K562 (cell line): ENCODE results near the gene MBOAT2. TPM values are rescaled to one million over a fixed set of nuclear protein-coding genes. Genes with fewer than 3 reads are reported as not detected.

ENCODE experiments used
- ATAC-seq: fragments of 200-7000 bp; cut with Tn5 transposase; 3 replicates; pipeline ENCODE4 v1.9.1; 2020; ENCODE audit warnings: moderate library complexity
- BruUV-seq: library from RNA; stranded (reverse); fragments of 400-500 nt; replicated peaks from 2 replicates; lab custom pipeline; 2021; lab: Mats Ljungman, UMichigan
- CTCF ChIA-PET: fragments of 300-600 bp; formaldehyde crosslinking; extraction: SDS; loops from one replicate; lab custom pipeline; 2021; ENCODE audit warnings: low intra/inter-chr PET ratio; lab: Yijun Ruan, JAX
- POLR2A ChIA-PET: fragments of 300-600, 350-650 bp; sonication (Branson Sonifier 250); formaldehyde crosslinking; extraction: SDS; loops from one replicate; lab custom pipeline; 2021; ENCODE audit warnings: antibody characterized with exemption, inconsistent platforms; lab: Yijun Ruan, JAX
- DNase-seq, 4 experiments: peaks; one replicate each; pipeline versions ENCODE4 v3.0.0 to v3.0.0-alpha.2; 2011 to 2018; ENCODE audit warnings: low spot score in 3 of 4, mixed read lengths in 3 of 4; ENCODE audit errors: extremely low read depth in 1 of 4
- FAIRE-seq: peaks from 2 replicates; lab custom pipeline; 2011; peaks lifted over from hg19 to GRCh38; lab: Jason Lieb, UNC
- H2AFZ ChIP-seq: 2 replicates; pipeline ENCODE4 v1.6.0; 2011; ENCODE audit warnings: low read depth, low read length, control low read depth, inconsistent platforms
- H3K27ac ChIP-seq: fragments of 200-600 bp; 3 replicates; pipeline ENCODE4 v1.8.0; 2011; ENCODE audit warnings: low read depth, mild to moderate bottlenecking, control low read depth, inconsistent platforms, low read length, moderate library complexity, mixed read lengths; ENCODE audit errors: extremely low read depth
- H3K27me3 ChIP-seq, 2 experiments: fragments of 300-600 bp in 1 of 2; 2 replicates in 1 of 2; 3 replicates in 1 of 2; pipeline versions ENCODE4 v1.6.0 to v1.8.0; 2011; ENCODE audit warnings: inconsistent platforms in 2 of 2, low read length in 2 of 2, mild to moderate bottlenecking in 1 of 2, mixed read lengths in 1 of 2, moderate library complexity in 1 of 2; ENCODE audit not compliant: control insufficient read depth in 2 of 2, insufficient read depth in 2 of 2
- H3K36me3 ChIP-seq: fragments of 300-600 bp; 3 replicates; pipeline ENCODE4 v1.8.0; 2011; ENCODE audit warnings: mild to moderate bottlenecking, low read length, inconsistent platforms; ENCODE audit not compliant: control insufficient read depth, insufficient read depth
- H3K4me1 ChIP-seq, 2 experiments: fragments of 200-600 bp in 1 of 2; replicated peaks in 1 of 2; 2 replicates in 1 of 2; 3 replicates in 1 of 2; pipeline versions ENCODE4 v1.5.1 to v1.8.0; 2011; ENCODE audit warnings: inconsistent platforms in 2 of 2, low read length in 2 of 2, mild to moderate bottlenecking in 1 of 2, mixed read lengths in 1 of 2, moderate library complexity in 1 of 2; ENCODE audit not compliant: control insufficient read depth in 2 of 2, insufficient read depth in 2 of 2
- H3K4me2 ChIP-seq: 2 replicates; pipeline ENCODE4 v1.6.1; 2011; ENCODE audit warnings: low read length, control low read depth, inconsistent platforms, mixed read lengths; ENCODE audit not compliant: insufficient read depth
- H3K4me3 ChIP-seq: fragments of 200-600 bp; sonication (generic), shearing (Covaris generic); 2 replicates; pipeline ENCODE4 v1.5.1; 2016; ENCODE audit warnings: control low read depth, inconsistent platforms
- H3K79me2 ChIP-seq: fragments of 200-600 bp; 3 replicates; pipeline ENCODE4 v1.8.0; 2011; ENCODE audit warnings: low read length, inconsistent platforms; ENCODE audit not compliant: control insufficient read depth, insufficient read depth
- H3K9ac ChIP-seq, 2 experiments: 2 replicates each; pipeline versions ENCODE4 v1.6.0 to v1.6.1; 2011; ENCODE audit warnings: low read depth in 2 of 2, low read length in 2 of 2, control low read depth in 1 of 2, inconsistent platforms in 1 of 2, mild to moderate bottlenecking in 1 of 2, mixed read lengths in 1 of 2; ENCODE audit not compliant: insufficient read depth in 1 of 2
- H3K9me1 ChIP-seq: one replicate; pipeline ENCODE4 v1.6.0; 2011; ENCODE audit warnings: inconsistent platforms, mild to moderate bottlenecking, low read length, moderate library complexity; ENCODE audit not compliant: control insufficient read depth, insufficient read depth
- H3K9me3 ChIP-seq: replicated peaks from 2 replicates; pipeline ENCODE4 v1.5.1; 2011; ENCODE audit warnings: low read depth, low read length, inconsistent platforms; ENCODE audit not compliant: control insufficient read depth, insufficient read depth
- H4K20me1 ChIP-seq: replicated peaks from 2 replicates; pipeline ENCODE4 v1.6.1; 2011; ENCODE audit warnings: low read length, inconsistent platforms, mixed read lengths; ENCODE audit not compliant: control insufficient read depth, insufficient read depth
- EGR1 ChIP-seq: fragments of 450-650 bp; conservative IDR thresholded peaks from 2 replicates; pipeline ENCODE4 v1.6.1; 2017; ENCODE audit warnings: mild to moderate bottlenecking
- FUS ChIP-seq: fragments of 200-400 bp; formaldehyde crosslinking; optimal IDR thresholded peaks from 2 replicates; pipeline ENCODE3; 2017; ENCODE audit warnings: low read depth, low read length
- GTF3C2 ChIP-seq: IDR thresholded peaks from 3 replicates; pipeline ENCODE4 v1.6.1; 2011; ENCODE audit warnings: borderline replicate concordance, mild to moderate bottlenecking, moderate library complexity; ENCODE audit not compliant: insufficient read length; ENCODE audit errors: extremely low read depth
- KDM1A ChIP-seq, 2 experiments: fragments of 450-650 bp; IDR thresholded peaks; 2 replicates each; pipeline ENCODE4 v1.6.1; 2016; ENCODE audit warnings: mild to moderate bottlenecking in 2 of 2
- KLF13 ChIP-seq: fragments of 450-650 bp; IDR thresholded peaks from 2 replicates; pipeline ENCODE4 v1.6.1; 2016; ENCODE audit warnings: missing genetic modification characterization, low read depth, mild to moderate bottlenecking, missing compliant biosample characterization, moderate library complexity, borderline replicate concordance
- POLR3G ChIP-seq: IDR thresholded peaks from 2 replicates; pipeline ENCODE4 v1.6.1; 2011; ENCODE audit not compliant: insufficient read length, insufficient replicate concordance; ENCODE audit errors: extremely low read depth
- PPARD ChIP-seq: fragments of 250-450 bp; sonication (Bioruptor Pico); IDR thresholded peaks from 2 replicates; pipeline ENCODE4 v1.8.0; 2022; ENCODE audit warnings: inconsistent platforms, mild to moderate bottlenecking, moderate library complexity
- PTBP1 ChIP-seq: fragments of 200-400 bp; formaldehyde crosslinking; IDR thresholded peaks from 2 replicates; pipeline ENCODE4 v1.6.1; 2017; ENCODE audit warnings: low read depth, low read length
- RFX1 ChIP-seq: fragments of 450-650 bp; IDR thresholded peaks from 2 replicates; pipeline ENCODE4 v1.6.1; 2016; ENCODE audit warnings: mild to moderate bottlenecking, moderate library complexity
- STAT5B ChIP-seq: fragments of 250-450 bp; sonication (Bioruptor Pico); IDR thresholded peaks from 2 replicates; pipeline ENCODE4 v1.8.0; 2021; ENCODE audit warnings: mild to moderate bottlenecking, inconsistent platforms
- TFE3 ChIP-seq: fragments of 450-650 bp; formaldehyde crosslinking; IDR thresholded peaks from 2 replicates; pipeline ENCODE4 v1.4.0; 2020; ENCODE audit warnings: mild to moderate bottlenecking, mixed read lengths
- TGIF2 ChIP-seq: sonication (generic); formaldehyde crosslinking; IDR thresholded peaks from 2 replicates; pipeline ENCODE4 v1.8.1; 2022; ENCODE audit warnings: mild to moderate bottlenecking, missing genetic modification reagents, moderate library complexity
- TOE1 ChIP-seq, 2 experiments: fragments of 450-650 bp in 1 of 2; sonication (generic) in 1 of 2; formaldehyde crosslinking in 1 of 2; IDR thresholded peaks; 2 replicates each; pipeline versions ENCODE4 v1.7.1 to v1.8.0; 2016 to 2022; ENCODE audit warnings: borderline replicate concordance in 2 of 2, mild to moderate bottlenecking in 2 of 2, antibody characterized with exemption in 1 of 2, inconsistent platforms in 1 of 2, low read depth in 1 of 2, missing genetic modification reagents in 1 of 2, moderate library complexity in 1 of 2
- ZNF778 ChIP-seq: fragments of 450-650 bp; formaldehyde crosslinking; IDR thresholded peaks from 2 replicates; pipeline ENCODE4 v1.4.0; 2020; ENCODE audit warnings: mild to moderate bottlenecking, moderate library complexity
- WGBS: fragments of 100-300 bp; shearing (Covaris generic); methylation state at CpG from one replicate; pipeline ENCODE4 v1.1.6; 2016; ENCODE audit warnings: low coverage, mixed read lengths; ENCODE audit not compliant: insufficient coverage; ENCODE audit errors: missing lambda C conversion rate; 5-methylcytosine and 5-hydroxymethylcytosine counted together
- in situ Hi-C: fragments of 300-500 bp; cut with MboI; formaldehyde crosslinking; loops from 4 replicates; pipeline ENCODE4 v1.15.0; 2018; ENCODE audit warnings: inconsistent platforms, mixed read lengths
- intact Hi-C: fragments of 100-400 bp; cut with micrococcal nuclease; formaldehyde crosslinking; loops from 2 replicates; pipeline ENCODE4 v1.14.2; 2022
- polyA plus RNA-seq, 8 experiments: library from polyadenylated mRNA; depleted of rRNA in 4 of 8; stranded (reverse) in 5 of 8; unstranded in 3 of 8; fragments of >200 nt; fragmentation: Nextera tagmentation in 2 of 8; fragmentation: Illumina TruSeq in 1 of 8; extraction: Ambion mirVana in 2 of 8; extraction: Trizol in 1 of 8; gene quantifications; 2 replicates each; pipeline versions ENCODE4 v1.2.1 to v1.2.3, GENCODE V29; 2011 to 2014; ENCODE audit warnings: inconsistent platforms in 1 of 8, missing spikeins in 1 of 8
- total RNA-seq, 7 experiments: library from RNA; depleted of rRNA in 6 of 7; stranded (reverse); fragments of >200 nt in 6 of 7; fragmentation: Illumina TruSeq in 2 of 7; extraction: Trizol in 2 of 7; gene quantifications; 2 replicates each; pipeline versions ENCODE4 v1.2.1 to v1.2.3, GENCODE V29; 2011 to 2021; ENCODE audit warnings: low replicate concordance in 1 of 7
- TF ChIP-seq, protein P1 (sequence below): sonication (generic); formaldehyde crosslinking; IDR thresholded peaks from 2 replicates; pipeline ENCODE4 v1.8.1; 2023; ENCODE audit warnings: mild to moderate bottlenecking, missing genetic modification reagents

The MBOAT2 gene
- total and polyA plus RNA-seq, 9 of the 15 experiments (the other 6 are each of a cell fraction or from before 2014, with no cell fraction given), result 8.4 to 122 (median 27.6) TPM

DNA sequence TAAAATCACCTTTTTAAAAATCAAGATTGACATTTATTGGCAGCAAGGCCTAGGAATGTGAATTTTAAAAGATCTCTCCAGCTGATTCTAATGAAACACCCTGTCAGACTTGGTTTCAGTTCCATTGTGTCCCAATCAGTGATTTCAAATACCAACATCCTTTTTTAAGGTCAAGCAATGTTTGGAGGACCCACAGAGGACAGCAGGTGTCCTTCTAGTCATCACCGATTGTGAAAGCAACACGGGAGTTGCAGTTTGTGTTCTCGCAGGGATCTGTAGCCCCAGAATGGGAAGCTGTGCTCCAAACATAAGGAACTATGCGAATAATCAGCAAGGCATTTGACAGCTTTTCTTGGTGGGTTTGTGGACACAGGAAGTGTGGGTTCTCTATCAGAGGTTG lies 161.6 kb downstream of the MBOAT2 start:
- Histone ChIP-seq H3K4me2 (no peak overlapping the region), H3K27me3 (no peaks in the 10 kb centered on the region), H3K4me3 (no peak overlapping the region), H3K79me2 (peaks cover 5% of the 10 kb centered on the region), H3K9me1 (no peaks in the 10 kb centered on the region), H3K9me3 (no peaks in the 10 kb centered on the region), H2AFZ (0 out of 2 replicates have a peak overlapping the region, but pooled peaks have one; percentile 10), H3K27ac (no peak overlapping the region), H3K36me3 (no peaks in the 10 kb centered on the region), H3K4me1 (peaks cover 4 to 17% of the 10 kb centered on the region in 2 experiments; a peak in 4 of 5 replicates), H4K20me1 (no peaks in the 10 kb centered on the region), H3K9ac (no peak overlapping the region)
- in situ Hi-C loops (no loop called here), intact Hi-C loops (no loop called here)
- ChIA-PET CTCF (no interaction called here), POLR2A (interaction anchor here (0.7 kb wide), 1 partner anchor 269 kb away, joined by 3 read pairs; no protein-coding TSS in a partner anchor)
- DNase-seq, result no peak
- no peak for FAIRE-seq
- WGBS, result 57% methylated on average over 4 of the region's 4 CpGs
- no peak for ATAC-seq
- no TSS peak for BruUV-seq
- TF ChIP-seq PTBP1 (no peak), RFX1 (no peak), TFE3 (no peak), EGR1 (no peak), TOE1 (IDR thresholded peaks at IDR 0.05; ENCODE audit: borderline replicate concordance) (no peak), TOE1 (CRISPR knock-in tag; IDR thresholded peaks at IDR 0.05; ENCODE audit: borderline replicate concordance, low read depth) (no peak), ZNF778 (CRISPR knock-in tag) (no peak), POLR3G (no peak), STAT5B (CRISPR knock-in tag) (no peak), PPARD (no peak), TGIF2 (CRISPR knock-in tag) (no peak), KDM1A (IDR thresholded peaks at IDR 0.05) (no peak), KLF13 (tag) (no peak), GTF3C2 (no peak), FUS (no peak)
- TF ChIP-seq, protein P1, sequence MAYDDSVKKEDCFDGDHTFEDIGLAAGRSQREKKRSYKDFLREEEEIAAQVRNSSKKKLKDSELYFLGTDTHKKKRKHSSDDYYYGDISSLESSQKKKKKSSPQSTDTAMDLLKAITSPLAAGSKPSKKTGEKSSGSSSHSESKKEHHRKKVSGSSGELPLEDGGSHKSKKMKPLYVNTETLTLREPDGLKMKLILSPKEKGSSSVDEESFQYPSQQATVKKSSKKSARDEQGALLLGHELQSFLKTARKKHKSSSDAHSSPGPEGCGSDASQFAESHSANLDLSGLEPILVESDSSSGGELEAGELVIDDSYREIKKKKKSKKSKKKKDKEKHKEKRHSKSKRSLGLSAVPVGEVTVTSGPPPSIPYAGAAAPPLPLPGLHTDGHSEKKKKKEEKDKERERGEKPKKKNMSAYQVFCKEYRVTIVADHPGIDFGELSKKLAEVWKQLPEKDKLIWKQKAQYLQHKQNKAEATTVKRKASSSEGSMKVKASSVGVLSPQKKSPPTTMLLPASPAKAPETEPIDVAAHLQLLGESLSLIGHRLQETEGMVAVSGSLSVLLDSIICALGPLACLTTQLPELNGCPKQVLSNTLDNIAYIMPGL (CRISPR knock-in tag), result no peak
